GM21528 (cell line): ENCODE data around the gene DNAH10.
A peak's percentile ranks its signal among the peaks of the same experiment; 100 is the strongest.

Experiments used
- ATAC-seq: cut with Tn5 transposase; IDR thresholded peaks from one replicate; pipeline ENCODE4 v1.9.1; 2021; ENCODE audit warnings: mild to moderate bottlenecking, moderate library complexity; ENCODE audit not compliant: unreplicated experiment, low FRiP score

The DNAH10 gene

DNA sequence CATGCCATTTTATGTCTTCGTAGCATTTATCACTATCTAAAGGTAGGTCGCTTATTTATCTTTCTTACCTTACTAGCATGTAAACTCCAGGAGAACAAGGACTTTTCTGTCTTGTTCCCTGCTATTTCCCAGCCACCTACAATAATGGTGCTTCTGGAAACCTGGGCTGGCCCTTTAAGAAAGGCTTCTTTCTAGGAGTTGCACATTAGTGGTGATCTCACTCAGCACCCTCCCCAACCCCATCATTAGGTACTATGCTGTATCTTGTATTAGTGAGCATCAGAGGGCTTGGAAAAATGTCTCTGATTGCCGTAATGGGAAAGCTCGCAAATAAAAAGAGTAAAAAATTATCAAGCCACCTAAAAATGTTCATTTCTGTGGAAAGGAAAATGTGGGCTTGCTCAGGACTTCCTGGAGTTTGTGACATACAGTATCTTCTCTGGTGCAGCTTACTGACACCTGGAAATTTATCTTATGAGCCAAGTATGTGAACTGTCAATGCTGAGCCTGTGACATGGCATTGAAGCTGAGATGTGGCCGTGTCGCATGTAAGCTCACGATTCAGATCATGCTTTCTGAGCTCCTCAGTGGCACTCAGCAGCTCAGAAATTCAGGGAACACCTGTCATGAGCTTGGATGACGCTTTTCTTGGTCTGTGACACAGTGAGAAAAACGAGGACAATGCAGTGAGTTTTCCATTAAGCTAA, 198.1 kb downstream of the DNAH10 start:
- ATAC-seq = no peak

DNA sequence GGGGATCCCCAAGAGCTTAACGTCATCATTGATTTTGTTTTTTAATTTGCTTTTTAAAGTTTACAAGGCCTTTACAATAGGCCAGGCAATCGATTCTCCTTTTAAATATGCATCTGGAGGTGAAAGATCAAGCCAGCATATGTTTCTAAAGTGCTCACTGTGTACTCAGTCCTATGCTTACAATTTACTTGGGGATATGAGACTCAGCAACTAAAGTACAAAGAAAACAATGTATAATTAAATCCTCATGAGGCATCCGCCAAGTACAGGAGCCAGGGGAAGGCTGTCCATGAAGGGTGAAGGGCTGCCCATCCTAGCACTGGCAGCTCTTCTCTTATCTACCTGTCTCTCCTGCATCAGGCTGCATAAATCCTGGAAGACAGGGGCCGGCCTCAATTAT, 198.8 kb downstream of the DNAH10 start:
- ATAC-seq = no peak

DNA sequence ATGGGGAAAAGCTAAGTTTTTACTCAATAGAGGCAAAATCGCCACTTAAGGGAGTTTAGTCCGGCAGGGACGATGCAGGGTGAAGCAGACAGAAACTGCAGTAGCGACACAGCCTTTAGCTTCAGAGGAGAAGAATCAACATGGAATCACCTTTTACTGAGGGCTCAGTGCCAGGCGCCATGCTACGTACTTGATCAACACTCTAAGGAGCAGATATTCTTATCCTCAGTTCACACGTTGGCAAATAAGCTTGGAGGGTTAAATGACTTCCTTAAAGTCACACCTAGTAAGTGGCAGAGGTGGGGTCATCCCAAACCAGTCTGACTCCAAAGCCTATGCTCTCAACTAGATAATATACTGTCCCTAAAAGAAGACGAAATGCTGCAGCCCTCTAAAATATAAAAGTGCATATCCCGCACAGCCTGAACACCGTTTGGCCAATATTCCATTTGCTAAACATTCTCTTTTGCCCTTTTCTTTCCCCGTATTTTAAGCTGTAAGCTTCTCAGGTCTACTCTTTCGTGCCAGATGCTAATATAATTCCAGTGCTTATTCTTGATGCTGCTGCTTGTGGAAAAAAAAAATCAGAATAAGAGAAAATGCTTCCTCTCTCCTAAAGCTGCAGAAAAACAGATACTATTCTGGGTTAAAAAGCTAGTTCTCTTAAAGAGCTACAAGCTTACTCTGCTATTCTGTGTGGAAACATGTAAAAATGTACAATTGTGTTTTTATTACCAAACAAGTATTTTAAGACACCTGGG, 199.7 kb downstream of the DNAH10 start:
- ATAC-seq = no peak

DNA sequence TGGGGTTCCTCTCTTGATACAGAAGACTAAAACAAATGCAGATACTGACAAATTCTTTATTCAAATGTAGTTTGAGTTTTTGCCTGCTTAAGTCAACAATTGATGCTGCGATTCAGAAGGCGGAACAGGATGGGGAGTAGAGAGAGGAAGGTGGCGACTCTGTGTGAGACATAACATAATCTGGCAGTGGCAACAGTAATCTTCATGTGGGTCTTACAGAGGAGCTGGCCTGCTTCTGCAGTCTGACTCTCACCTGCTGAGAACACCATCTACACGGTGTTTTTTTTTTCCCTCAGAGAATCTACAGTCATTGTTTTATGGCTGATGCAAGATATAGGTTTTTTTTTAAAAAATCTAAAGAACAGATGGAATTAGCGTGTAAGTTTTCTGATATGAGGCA, 200.4 kb downstream of the DNAH10 start:
- no peak for ATAC-seq

DNA sequence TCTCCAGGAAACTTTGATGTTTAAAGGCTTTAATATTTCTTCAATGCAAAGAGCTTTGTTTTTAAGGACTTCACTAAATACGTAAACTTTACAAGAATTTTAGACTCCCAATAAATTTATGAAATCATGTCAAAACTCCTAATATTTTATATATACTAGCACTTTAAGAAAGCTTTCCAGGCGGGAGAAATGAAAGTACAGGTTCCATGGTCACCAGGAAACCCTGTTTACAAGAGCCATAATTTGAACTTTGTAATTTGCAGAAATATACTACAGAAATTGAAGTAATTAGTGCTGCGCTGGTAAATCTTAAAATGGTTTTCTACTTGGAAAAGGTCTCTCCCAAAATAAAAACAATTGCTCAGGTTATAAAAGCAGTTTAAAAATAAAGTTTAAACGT, 201.7 kb downstream of the DNAH10 start:
- no peak for ATAC-seq

DNA sequence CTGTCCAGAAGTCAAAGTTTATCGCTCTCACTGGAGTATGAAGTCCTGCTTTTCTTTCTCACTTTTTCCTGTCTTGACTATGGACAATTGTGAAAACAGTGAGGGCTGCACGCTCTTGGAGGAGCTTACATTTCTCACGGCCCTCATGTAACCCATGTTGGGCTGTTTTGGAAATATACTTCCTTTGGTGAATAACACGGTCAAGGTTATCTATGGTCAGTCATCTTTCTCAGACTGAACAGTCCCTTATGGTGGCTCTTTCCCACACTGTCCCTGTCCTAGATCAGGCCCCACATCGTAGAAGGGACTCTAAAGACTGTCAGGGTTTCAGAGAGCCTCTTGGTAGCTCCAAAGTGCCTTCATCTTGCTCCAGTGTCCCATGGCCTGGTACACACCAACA, 203.3 kb downstream of the DNAH10 start:
- no peak for ATAC-seq

DNA sequence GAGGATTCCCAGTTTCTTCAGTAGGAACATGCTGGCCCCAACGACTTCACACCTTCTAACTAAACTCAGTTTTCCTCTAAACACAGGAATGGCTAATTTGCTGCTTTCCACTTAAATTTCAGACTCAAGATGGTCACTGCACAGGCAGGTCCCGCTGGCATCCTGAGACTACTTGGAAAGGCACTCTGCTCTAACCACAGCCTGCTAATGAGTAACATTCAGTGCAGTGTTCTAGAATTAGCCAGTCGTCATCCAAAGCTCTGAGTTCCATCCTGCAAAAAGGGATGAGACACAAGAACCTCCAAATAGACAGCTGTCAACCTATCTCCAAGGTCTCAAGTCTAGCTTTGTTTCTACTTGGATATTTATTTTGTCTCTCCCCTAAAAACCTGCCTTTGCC, 204.5 kb downstream of the DNAH10 start:
- ATAC-seq = no peak

DNA sequence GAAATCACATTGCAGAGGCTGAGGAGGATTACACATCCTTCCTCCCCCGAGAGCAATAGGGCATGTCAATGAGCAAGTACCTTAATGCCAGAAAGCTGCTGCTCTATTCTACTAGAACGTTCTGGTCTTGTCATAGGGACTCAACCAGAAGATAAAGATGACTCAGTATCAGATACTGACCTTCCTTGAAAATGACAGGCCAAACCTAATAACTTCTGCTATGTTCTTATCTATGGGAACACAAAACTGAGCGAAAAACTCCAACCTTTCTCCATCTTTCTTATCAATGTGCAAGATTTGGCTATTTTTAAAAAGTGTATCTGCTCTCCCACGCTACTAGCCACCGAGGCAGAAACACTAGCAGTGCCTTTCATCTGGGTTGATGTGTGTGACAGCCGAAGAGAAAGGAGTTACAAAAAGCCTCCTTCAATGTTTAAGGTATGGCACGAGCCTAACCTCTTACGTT, 205.1 kb downstream of the DNAH10 start:
- no peak for ATAC-seq

DNA sequence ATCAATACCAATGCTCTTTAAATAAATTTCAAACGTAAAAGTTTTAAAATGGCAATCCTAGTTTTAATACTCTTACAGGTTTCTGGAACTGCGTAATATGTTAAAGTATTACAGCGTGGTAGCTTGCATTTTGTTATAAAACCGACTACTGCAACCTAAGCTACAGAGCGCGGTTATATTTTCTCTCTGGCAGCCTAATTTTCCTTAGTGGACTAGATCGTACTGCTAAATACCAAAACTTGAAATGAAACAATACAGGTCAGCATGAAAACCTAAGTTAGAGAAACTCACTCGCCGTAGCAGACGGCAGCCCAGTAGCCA, 209.3 kb downstream of the DNAH10 start:
- ATAC-seq = no peak

DNA sequence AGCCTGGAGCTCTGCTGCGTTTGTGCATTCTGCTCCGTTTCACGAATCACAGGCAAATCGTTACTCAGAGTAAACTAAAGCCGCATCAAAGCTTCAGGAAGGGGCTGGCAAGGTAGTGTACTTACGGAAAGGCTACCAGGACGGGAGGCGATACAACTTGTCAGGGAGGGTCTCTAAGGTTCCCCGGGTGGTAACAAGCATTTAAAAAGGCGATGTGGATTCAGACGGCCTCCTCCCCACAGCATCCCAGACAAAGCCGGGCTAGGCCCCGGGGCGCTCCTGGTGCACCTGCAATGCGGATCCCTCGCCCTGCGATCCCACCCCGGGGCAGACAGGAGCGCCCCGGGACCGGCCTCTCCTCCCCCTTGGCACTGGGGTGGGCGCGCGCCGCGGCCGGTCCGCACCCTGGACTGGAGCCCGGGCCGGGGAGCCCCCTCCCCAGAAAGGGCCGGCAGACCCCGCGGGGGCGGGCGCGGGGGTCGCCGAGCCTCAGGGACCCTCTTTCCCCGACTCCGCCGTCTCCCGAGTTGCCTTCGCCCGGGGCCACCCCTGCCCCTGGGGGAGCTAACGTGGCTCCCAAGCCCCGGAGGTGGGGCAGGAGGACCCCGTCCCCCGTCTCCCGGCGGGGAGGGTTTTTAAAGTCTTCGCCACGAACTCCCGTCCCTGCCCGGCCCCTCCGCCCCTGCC, 209.8 kb downstream of the DNAH10 start:
- peak; percentile 23 for ATAC-seq

DNA sequence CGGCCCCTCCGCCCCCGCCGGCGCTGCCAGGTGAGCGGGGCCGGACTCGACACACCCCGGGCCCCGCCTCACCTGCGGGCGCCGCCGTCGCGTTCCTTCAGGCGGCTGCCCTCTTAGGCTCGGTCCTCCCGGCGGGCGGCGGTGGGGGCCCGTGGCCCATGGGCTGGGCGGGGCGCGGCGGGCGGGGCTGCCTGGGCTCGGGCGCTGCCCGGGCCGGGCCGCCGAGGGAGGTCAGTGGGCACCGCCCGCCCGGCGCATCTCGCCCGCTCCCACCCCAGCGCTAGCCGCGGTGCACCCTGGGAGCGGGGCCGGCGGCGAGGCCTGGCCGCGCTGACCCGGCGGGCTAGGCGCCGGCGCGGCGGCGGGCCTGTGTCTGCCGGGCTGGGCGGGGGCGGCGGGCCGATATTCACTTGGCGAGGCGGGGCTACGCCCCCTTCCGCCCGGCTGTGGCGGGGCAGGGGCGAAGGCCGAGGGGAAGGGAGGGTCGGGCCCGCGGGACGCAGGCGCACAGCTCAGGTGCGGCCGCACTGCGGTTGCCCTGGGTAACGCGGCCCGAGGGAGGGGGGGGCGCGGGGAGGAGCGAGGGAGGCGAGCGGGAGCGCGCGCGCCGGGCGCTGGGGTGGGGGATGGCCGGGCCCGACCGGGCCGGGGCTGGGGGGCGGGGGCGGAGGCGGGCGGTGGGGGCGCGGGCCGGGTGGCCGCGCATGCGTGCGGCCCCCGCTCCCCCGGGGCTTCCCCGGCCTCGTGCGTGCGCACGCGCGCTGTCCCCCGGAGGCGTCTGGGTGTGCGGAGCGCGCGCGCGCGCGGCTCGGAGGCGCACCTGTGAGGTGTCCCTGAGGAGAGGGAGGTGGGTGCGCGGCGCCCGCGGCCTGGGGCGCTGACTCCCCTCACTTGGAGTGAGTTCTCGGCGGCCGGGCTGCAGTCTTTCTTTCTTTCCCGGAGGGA, 210.6 kb downstream of the DNAH10 start, which contains the start of the genes CCDC92 and ZNF664:
Gene CCDC92, minus strand, starts transcription at position 375 of the 945 bp plus-strand sequence. CDS start 28,526 bp downstream, outside the sequence.
Gene ZNF664, plus strand, starts transcription at position 759 of the 945 bp plus-strand sequence. CDS start 38,930 bp downstream, outside the sequence.
- ATAC-seq = peak; percentile 81

DNA sequence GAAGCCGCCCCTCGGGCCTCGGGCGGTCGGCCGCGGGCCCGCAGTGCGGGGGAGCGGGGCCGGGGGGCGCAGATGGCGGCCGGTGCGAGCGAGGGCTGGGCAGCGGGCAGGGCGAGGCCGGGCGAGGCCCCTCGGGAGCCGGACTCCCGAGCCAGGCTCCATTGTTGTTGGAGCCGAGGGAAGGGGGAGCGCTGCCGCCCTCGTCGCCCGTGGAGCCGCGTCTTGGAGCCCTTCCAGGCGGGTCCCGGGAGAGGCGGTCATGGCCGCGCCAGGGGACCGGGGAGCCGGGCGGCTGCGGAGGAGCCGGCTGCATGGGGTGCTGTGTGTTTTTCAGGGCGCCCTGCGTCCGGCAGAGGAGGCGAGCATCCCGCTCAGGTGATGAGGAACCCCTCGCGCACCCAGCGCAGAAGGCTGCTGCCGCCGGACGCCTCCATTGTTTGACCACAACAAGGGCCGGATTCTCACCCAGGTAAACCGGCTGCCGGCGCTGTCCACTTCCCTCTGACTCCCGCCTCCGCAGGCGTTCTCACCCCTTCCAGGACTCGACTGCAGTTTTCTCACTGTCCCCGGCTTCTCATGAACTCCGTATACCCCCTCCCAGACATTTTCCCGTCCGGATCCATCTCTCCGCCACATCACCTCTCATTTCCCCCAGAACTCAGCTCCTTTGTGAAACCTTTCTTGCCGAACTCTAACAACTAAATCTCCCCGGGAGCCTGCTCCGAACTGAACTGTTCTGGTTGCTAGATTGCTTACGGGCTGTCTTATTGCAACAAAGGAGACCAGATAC, 211.6 kb downstream of the DNAH10 start:
- ATAC-seq = peak; percentile 20

DNA sequence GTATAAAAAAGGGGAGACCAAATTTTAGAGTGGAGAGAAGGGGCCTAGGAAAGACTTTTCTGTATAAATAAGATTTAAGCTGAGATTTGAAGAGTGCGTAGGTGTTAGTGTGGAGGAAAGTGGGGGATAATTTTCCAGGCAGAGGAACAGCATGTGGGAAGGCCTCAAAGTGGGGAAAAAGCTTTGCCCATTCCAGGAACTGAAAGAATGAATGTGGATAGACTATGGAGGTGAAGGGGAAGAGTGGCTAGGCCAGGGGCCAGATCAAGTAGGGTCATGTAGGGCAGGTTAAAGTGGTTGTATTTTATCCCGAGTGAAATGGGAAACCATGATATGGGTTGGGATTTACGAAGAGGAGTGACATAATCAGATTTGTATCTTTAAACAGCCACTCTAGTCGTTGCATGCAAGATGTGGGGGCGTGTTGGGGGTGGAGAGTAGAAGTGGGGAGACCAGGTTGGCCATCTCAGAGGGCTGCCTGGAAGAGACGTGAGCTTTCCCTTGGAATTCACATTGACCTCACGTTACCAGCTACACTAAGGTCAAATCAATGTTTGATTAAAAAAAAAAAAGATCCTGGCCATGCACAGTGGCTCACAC, 214.2 kb downstream of the DNAH10 start:
- ATAC-seq = no peak

DNA sequence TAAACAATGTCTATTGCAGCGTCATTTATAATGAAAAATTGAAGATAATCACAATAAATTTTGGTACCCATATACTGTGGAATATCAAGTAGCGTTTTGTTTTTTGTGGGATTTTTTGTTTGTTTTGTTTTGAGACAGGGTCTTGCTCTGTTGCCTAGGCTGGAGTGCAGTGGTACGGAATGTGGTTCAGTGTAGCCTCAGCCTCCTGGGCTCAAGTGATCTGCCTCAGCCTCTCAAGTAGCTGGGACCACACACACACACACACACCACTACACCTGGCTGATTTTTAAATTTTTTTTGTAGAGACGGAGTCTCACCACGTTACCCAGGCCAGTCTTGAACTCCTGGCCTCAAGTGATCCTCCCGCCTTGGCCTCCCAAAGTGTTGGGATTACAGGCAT, 217.5 kb downstream of the DNAH10 start:
- no peak for ATAC-seq

DNA sequence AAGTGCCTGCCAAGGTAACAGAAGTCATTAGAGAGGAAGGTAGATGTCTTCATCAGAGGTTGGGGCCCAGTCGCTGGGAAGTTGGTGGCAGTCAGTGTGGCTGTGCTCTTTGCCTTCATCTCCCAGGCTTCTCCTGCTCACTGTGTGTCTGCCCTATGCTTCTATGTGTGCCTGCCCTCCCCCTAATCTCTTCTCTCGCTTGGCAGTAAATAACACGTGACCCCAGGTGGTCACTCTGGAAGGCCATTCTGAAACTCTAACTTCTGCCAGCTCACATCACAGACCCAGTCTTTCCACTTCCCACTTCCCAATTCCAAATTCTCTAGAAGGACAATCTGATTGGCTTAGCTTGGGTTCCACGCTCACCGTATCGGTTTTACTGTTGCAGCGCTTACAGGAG, 220.2 kb downstream of the DNAH10 start:
- ATAC-seq = no peak

DNA sequence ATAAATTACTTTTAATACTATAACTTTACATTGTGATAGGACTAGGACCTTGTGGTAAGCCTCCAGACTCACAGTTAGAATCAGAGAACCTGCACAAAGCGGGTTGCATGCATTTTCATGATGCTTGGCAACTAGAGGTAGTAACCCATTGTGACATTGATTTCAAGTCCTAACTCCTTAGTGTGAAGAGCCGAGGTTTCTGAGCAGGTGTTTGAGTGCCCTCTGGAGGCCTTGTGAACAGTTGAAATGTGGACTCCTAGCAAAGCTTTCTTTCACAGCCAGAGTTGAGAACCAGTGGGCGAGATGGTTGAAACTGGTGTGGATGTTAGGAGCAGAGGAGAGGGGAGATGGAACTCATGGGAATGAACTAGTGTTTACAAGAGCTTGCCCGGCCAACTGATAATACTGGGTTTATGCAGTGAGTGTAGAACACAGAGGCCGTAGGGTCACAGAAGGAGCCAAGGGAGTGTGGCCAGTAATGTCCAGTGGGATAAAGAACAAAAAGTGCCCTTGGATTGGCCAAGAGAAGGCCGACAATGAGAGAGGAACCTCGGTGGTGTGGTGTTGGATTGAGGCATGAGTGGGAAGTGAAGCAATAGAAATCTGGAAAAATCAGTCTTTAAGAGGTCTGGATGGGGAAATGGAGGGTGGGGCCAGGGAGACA, 221.9 kb downstream of the DNAH10 start:
- ATAC-seq = no peak

DNA sequence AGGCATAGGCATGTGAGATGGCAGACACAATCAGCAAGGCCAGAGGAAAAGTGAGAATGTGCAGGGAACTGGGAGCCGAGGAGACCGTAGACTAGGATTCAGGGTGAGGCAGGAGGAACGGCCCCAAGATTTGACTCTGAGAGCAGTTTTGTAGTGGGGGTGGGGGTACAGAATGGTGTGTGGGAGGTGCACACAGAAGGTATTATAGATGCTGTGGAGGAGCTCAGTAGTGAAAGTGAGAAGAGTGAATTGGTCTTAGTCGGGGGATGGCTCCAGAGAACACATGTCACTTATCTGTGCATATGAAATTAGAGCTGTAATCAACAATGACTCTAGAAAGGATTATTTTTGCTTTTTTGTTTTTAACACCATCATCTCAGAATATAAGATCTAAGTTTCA, 222.8 kb downstream of the DNAH10 start:
- no peak for ATAC-seq
